BJ (cell line): ENCODE measurements around the gene REM2. TPM values are rescaled to one million over a fixed set of nuclear protein-coding genes. Genes with fewer than 3 reads are reported as not detected.
A peak's percentile ranks its signal among the peaks of the same experiment; 100 is the strongest.

Experiments
- CTCF ChIA-PET: fragments of 350-600 bp; formaldehyde crosslinking; extraction: SDS; loops from one replicate; lab custom pipeline; 2021; ENCODE audit warnings: antibody characterized with exemption, inconsistent platforms; lab: Yijun Ruan, JAX
- POLR2A ChIA-PET: fragments of 300-600 bp; sonication (Branson Sonifier 250); formaldehyde crosslinking; extraction: SDS; loops from one replicate; lab custom pipeline; 2021; ENCODE audit warnings: antibody characterized with exemption; lab: Charles Lee
- DNase-seq: peaks from one replicate; pipeline ENCODE4 v3.0.0-alpha.2; 2011; ENCODE audit warnings: low read depth
- H3K27me3 ChIP-seq: 2 replicates; pipeline ENCODE4 v1.6.0; 2011; ENCODE audit warnings: low read length; ENCODE audit not compliant: control insufficient read depth, insufficient read depth
- H3K36me3 ChIP-seq: 2 replicates; pipeline ENCODE4 v1.5.1; 2011; ENCODE audit warnings: low read length; ENCODE audit not compliant: control insufficient read depth, insufficient read depth
- H3K4me3 ChIP-seq: 2 replicates; pipeline ENCODE4 v1.5.1; 2011; ENCODE audit warnings: low read depth, mild to moderate bottlenecking, control low read depth, low read length
- polyA plus RNA-seq: library from polyadenylated mRNA; depleted of rRNA; stranded (reverse); fragments of >200 nt; gene quantifications from 2 replicates; pipeline ENCODE4 v1.2.3, GENCODE V29; 2011
- TF ChIP-seq, protein P1 (sequence below): IDR thresholded peaks from 2 replicates; pipeline ENCODE4 v1.5.1; 2011; ENCODE audit warnings: low read depth, mild to moderate bottlenecking, control low read depth, inconsistent platforms, low read length, moderate library complexity; ENCODE audit not compliant: insufficient read depth

The REM2 gene
- polyA plus RNA-seq, 1 experiment, result 0.10 TPM

DNA sequence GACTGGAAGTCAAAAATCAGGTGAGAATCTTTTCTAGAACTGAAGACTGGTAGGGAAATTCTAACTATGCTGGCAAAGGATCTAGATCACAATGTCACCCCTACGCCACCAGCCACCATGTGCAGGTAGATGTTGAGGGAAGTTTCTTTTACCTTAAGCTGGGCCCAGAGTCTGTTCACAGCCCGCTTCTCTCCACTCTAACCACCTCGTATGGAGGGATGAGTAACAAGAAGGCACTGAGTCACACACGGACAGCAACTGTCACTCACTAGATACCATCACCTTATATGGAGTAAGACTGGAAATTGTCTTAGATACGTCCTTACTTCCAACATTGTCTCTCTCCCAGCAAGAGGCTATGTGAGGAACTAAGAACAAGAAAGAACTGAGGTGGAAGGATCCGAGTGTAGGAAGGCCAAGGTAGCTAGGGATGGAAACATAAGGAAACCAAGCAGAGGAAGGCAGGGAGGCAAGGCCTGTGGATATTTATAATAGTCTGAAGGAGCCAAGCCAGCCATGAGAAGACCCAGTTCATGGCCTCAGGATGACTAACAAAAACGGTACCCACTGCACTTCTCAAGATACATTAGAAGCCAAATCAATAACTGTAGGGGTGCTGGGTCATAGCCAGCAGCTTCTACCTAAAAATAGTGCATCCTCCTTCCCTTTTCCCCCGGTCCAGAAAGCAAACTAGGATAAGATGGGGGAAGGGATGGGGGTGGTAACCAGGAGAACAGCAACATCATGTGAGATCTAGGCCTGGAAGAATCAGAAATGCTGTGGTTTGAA is 15.5 kb downstream of the REM2 start:
- TF ChIP-seq, protein P1, sequence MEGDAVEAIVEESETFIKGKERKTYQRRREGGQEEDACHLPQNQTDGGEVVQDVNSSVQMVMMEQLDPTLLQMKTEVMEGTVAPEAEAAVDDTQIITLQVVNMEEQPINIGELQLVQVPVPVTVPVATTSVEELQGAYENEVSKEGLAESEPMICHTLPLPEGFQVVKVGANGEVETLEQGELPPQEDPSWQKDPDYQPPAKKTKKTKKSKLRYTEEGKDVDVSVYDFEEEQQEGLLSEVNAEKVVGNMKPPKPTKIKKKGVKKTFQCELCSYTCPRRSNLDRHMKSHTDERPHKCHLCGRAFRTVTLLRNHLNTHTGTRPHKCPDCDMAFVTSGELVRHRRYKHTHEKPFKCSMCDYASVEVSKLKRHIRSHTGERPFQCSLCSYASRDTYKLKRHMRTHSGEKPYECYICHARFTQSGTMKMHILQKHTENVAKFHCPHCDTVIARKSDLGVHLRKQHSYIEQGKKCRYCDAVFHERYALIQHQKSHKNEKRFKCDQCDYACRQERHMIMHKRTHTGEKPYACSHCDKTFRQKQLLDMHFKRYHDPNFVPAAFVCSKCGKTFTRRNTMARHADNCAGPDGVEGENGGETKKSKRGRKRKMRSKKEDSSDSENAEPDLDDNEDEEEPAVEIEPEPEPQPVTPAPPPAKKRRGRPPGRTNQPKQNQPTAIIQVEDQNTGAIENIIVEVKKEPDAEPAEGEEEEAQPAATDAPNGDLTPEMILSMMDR, result no peak
- ChIA-PET CTCF (interaction anchor here (1.1 to 10.4 kb wide), 7 partner anchors 8 to 342 kb away, joined by 3 to 95 read pairs (median 22); partner anchors contain the start of genes LRP10 and REM2), POLR2A (no interaction called here)

GRCh38 chr14:22900081-22900799 is 17.2 kb downstream of the REM2 start:
- TF ChIP-seq, protein P1, result peak; percentile 73
- POLR2A ChIA-PET, result interaction anchor here (0.5 kb wide), 1 partner anchor 16 kb away, joined by 5 read pairs; no protein-coding TSS in a partner anchor
- no peak overlapping the region for H3K4me3 ChIP-seq
- H3K36me3 ChIP-seq, result peaks cover 21% of the 10 kb centered on the region
- DNase-seq, result no peak
- CTCF ChIA-PET, result interaction anchor here (0.5 to 10.4 kb wide), 25 partner anchors 10 to 386 kb away, joined by 3 to 95 read pairs (median 5); partner anchors contain the start of genes HOMEZ, LRP10, PRMT5 and REM2
- no peaks in the 10 kb centered on the region for H3K27me3 ChIP-seq

More for the DNA sequence above, 15.5 kb downstream of the REM2 start:
- peaks cover 9% of the 10 kb centered on the region for H3K36me3 ChIP-seq
- no peaks in the 10 kb centered on the region for H3K27me3 ChIP-seq
- DNase-seq, result peak; percentile 39
- H3K4me3 ChIP-seq, result no peak overlapping the region

- Histone ChIP-seq H3K4me3 (no peak overlapping the region), H3K36me3 (peaks cover 28% of the 10 kb centered on the region), H3K27me3 (no peaks in the 10 kb centered on the region)
- CTCF ChIA-PET, result interaction anchor here (0.8 to 10.4 kb wide), 10 partner anchors 9 to 510 kb away, joined by 3 to 95 read pairs (median 6); partner anchors contain the start of gene LRP10
- DNase-seq, result no peak
- TF ChIP-seq, protein P1, result no peak
- POLR2A ChIA-PET, result no interaction called here
Observed at GRCh38 chr14:22901799-22902198, 18.8 kb downstream of the REM2 start.

DNA sequence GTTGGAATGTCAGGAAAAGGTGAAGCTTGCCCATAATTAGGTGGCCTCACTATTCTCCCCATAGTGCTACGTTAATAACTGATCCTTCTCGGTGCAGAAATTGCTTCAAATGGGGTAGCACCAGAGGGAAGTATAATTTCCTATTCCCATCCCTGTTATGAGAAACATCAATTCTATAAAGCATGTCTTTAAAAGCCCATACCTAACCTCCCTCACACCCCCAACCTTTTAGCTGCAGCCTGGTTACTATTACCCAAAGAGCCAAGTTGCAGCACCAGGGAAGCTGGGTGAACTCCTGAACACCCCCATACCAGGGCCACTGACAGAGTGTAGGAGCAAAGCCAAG is 20.7 kb downstream of the REM2 start:
- ChIA-PET CTCF (interaction anchor here (1.3 to 1.4 kb wide), 3 partner anchors 13 to 347 kb away, joined by 3 to 4 read pairs (median 3); no protein-coding TSS in a partner anchor), POLR2A (no interaction called here)
- H3K4me3 ChIP-seq, result no peak overlapping the region
- TF ChIP-seq, protein P1, result no peak
- H3K36me3 ChIP-seq, result peaks cover 30% of the 10 kb centered on the region
- no peak for DNase-seq
- H3K27me3 ChIP-seq, result no peaks in the 10 kb centered on the region

- CTCF ChIA-PET, result interaction anchor here (1.0 kb wide), 1 partner anchor 33 kb away, joined by 3 read pairs; no protein-coding TSS in a partner anchor
- Histone ChIP-seq H3K4me3 (no peak overlapping the region), H3K36me3 (peaks cover 33% of the 10 kb centered on the region), H3K27me3 (no peaks in the 10 kb centered on the region)
- no peak for DNase-seq
- POLR2A ChIA-PET, result no interaction called here
- TF ChIP-seq, protein P1, result no peak
Observed at GRCh38 chr14:22905627-22906026, 22.6 kb downstream of the REM2 start.
